Mesangial cell (primary cell): Measurements from ENCODE around the gene TROAP. TPM values are rescaled to one million over a fixed set of nuclear protein-coding genes. Genes with fewer than 3 reads are reported as not detected.

Experiments used
- total RNA-seq: library from RNA; depleted of rRNA; stranded (reverse); fragments of >200 nt; gene quantifications from 2 replicates; pipeline ENCODE4 v1.2.3, GENCODE V29; 2015

Gene TROAP, protein sequence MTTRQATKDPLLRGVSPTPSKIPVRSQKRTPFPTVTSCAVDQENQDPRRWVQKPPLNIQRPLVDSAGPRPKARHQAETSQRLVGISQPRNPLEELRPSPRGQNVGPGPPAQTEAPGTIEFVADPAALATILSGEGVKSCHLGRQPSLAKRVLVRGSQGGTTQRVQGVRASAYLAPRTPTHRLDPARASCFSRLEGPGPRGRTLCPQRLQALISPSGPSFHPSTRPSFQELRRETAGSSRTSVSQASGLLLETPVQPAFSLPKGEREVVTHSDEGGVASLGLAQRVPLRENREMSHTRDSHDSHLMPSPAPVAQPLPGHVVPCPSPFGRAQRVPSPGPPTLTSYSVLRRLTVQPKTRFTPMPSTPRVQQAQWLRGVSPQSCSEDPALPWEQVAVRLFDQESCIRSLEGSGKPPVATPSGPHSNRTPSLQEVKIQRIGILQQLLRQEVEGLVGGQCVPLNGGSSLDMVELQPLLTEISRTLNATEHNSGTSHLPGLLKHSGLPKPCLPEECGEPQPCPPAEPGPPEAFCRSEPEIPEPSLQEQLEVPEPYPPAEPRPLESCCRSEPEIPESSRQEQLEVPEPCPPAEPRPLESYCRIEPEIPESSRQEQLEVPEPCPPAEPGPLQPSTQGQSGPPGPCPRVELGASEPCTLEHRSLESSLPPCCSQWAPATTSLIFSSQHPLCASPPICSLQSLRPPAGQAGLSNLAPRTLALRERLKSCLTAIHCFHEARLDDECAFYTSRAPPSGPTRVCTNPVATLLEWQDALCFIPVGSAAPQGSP
- total RNA-seq, result 2.5 and 46.4 TPM in 2 replicates

DNA sequence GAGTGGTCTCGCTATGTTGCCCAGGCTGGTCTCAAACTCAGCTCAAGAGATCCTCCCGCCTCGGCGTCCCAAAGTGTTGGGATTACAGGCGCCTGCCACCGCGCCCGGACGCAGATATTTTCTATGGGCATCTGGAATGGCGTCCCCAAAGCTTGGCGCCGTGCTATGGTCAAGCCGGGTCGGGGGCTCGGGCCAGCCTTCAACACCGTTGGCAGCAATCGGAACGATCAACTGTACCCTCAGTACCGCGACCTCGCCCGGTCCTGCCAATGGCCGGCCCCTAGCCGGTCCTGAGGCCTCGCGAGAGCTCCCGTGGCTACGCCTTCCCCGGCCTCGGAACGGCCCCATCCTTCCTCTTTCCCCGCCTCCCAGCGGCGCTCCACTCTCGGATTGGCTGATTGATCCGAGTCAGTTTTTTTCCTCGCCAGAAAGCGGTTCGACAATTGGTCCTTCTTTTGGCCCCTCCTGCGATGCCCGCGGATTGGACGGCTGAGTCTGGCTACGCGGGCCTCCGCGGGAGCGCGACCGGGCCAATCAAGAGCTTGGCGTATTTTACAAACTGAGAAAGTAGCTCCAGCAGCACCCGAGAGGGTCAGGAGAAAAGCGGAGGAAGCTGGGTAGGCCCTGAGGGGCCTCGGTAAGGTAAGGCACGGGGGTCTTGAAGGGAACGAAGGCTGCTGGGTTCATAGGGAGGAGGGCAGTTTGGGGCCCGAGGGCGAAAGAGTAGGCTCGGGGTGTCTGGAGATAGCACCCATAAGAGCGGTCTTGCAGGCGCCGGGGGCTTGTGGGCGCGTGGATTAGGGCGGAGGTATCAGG, at the start of gene TROAP:
Gene TROAP (plus strand): TSS at position 548 of the 816 bp plus-strand sequence. CDS start 354 bp downstream, outside the sequence.

DNA sequence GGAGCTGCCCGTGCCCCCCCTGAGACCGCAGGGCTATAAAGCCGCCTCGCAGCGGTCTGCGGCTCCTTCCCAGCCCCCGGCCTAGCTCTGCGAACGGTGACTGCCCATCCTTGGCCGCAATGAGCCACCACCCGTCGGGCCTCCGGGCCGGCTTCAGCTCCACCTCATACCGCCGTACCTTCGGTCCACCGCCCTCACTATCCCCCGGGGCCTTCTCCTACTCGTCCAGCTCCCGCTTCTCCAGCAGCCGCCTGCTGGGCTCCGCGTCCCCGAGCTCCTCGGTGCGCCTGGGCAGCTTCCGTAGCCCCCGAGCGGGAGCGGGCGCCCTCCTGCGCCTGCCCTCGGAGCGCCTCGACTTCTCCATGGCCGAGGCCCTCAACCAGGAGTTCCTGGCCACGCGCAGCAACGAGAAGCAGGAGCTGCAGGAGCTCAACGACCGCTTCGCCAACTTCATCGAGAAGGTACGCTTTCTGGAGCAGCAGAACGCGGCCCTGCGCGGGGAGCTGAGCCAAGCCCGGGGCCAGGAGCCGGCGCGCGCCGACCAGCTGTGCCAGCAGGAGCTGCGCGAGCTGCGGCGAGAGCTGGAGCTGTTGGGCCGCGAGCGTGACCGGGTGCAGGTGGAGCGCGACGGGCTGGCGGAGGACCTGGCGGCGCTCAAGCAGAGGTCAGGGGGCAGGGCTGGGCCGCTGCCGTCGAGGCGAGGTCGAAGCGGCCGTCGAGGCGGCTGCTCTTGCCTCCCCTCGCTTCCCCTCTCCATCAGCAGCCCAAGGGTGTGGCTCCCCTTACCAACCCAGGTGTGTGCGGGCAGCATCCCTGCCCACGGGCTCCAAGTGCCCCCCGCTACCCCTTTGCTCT, 27.7 kb upstream of the TROAP start, which contains the start of gene PRPH:
Gene PRPH (plus strand): TSS at position 66 of the 855 bp plus-strand sequence. CDS start 54 bp downstream, at position 120.

DNA sequence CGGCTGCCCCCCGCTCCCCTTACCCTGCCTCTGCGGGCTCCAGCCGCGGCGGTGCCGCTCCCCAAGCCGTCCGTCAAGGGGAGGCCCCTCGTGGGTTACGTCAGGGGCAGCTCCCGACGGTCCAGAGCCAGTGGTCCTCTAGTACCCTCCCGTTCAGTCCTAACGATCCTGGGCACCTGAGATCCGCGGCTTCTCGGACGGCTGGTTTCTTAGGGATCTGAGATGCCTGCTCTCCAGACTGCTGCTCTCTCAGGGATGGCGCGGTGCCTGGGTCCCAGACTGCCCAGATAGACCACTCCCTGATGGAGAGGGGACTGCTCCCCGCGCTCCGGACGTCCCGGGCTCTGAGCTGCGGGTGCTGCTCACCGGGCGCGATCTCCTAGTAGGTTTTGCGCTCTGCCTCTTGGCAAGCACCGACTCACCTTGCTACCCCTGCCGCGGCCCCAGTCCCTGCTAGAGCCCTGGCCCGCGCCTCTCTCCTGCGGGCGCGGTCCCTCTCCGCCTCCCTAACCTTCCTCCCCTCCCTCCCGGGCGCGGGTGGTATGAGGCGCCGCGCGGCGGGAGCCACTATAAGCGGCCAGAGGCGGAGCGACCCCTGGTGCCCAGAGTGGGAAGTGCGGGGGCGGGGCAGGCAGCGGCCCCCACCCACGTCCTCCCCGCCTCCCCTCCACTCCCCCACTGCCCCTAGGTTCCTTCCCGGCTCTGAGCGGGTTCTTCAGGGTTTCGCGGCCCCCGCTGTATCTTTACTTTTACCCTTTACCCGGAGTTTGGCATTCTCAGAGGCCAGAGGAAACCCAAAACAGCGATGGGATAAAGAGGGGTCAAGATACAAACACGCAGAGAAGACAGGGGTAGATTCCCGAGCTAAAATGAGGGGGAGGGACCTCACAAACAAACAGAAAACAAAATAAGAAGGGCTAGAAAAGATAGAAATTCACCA, 13.9 kb downstream of the TROAP start, which contains the start of gene C1QL4:
Gene C1QL4 (minus strand): TSS at position 544 of the 940 bp plus-strand sequence. CDS start 711 bp downstream, outside the sequence.

DNA sequence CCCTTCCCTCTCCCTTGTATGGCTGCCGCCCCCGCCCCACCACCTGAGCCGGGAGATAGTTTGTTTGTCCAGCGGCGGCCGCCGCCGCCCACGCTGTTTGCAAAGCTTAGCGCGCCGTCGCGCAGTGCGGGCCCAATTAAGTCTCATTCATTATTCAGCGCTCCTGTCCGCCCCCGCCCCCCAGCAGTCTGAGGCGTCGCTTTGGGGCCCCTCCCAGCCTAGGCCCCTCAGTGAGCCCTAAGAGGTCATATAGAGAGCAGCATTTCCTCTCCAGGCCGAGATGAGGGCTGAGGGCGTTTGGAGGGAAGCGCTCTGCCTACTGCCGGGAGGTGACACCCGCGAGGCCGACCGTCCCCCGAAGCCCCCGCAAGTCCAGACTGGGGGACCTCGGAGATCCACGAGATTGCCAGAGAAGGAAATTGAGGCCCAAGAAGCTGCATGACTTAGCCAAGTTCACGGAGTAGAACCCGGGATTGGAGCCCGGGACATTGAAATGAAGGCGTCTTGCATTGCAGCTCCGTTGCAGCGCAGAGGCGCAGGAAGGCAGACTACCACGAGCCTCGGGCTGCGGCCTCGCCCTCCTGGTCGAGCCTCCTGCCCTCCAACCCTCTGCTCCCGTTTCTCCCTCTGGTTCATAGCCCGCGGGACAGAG, 23.7 kb downstream of the TROAP start, which contains the start of gene DNAJC22:
Gene DNAJC22 (plus strand): TSS at position 230 of the 652 bp plus-strand sequence. CDS start 1,985 bp downstream, outside the sequence.

DNA sequence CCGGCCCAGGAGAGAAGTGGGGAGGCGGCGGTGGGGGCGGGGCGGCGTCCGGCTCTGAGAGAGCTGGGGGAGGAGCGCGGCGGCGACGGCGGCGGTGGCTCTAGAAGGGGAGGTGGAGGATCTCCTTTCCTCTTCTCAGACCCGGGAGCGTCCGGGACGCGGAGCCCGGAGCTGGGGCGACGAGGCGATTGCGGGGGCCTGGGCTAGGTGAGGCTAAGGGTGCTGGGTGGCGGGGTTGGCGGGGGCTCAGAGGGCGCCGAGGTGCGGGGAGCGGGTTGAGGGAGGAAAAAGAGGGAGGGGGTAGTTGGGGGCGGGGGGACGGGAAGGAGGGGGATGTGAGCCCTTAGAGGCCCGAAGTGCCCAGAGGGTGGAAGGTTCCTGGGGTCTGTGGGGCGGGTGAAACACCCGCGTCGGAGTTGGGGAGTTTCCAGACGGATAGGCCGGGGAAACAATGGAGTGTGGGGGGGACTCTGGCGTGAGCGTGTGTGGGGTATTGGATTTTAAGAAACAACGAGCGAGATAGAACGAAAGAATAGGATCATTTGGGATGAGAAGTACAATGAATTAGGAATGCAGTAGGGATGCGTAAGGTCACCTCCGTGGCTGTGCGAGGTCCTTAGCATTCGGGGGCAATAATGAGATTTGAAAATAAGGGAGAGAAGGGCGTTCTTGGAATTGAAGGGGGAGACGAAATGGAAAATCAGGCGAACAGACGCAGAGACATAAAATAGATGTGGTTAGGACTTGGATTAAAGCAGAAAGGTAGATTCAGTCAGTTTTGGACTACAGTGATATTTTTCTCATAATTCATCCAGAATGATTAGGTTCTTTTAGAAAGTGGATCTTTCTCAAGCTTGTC, 44.6 kb downstream of the TROAP start, which contains the start of gene SPATS2:
Gene SPATS2 (plus strand): TSS at position 82 of the 859 bp plus-strand sequence. CDS start 93,551 bp downstream, outside the sequence.

Other genes starting within 250 kb of the TROAP start
- gene DHH, start 228.5 kb upstream of the TROAP start, total RNA-seq, result 0.13 TPM in 1 of 2 replicates, not detected in the other
- 20.2 and 48.8 TPM in 2 replicates for gene LMBR1L, start 212.4 kb upstream of the TROAP start, total RNA-seq
- 649 and 4,423 TPM in 2 replicates for gene TUBA1B, start 191.9 kb upstream of the TROAP start, total RNA-seq
- gene TUBA1A, start 134.2 kb upstream of the TROAP start, total RNA-seq, result 754 and 1,069 TPM in 2 replicates
- 501 and 2,126 TPM in 2 replicates for gene TUBA1C, start 58.2 kb upstream of the TROAP start, total RNA-seq
- gene PRPH, start 28.1 kb upstream of the TROAP start, total RNA-seq, result 1.5 TPM in 1 of 2 replicates, not detected in the other
- 0.13 and 0.16 TPM in 2 replicates for gene C1QL4, start 13.9 kb downstream of the TROAP start, total RNA-seq
- gene DNAJC22, start 23.6 kb downstream of the TROAP start, total RNA-seq, result 5.9 and 9.4 TPM in 2 replicates
- 14.2 and 17.6 TPM in 2 replicates for gene SPATS2, start 44.2 kb downstream of the TROAP start, total RNA-seq
- gene KCNH3, start 215.8 kb downstream of the TROAP start, total RNA-seq, result 0.16 and 1.1 TPM in 2 replicates
- 70.4 and 79.4 TPM in 2 replicates for gene MCRS1, start 244.9 kb downstream of the TROAP start, total RNA-seq